Epithelial cell of proximal tubule (primary cell): ENCODE results near the gene GATAD2B. TPM values are rescaled to one million over a fixed set of nuclear protein-coding genes. Genes with fewer than 3 reads are reported as not detected.

ENCODE experiments used
- DNase-seq: peaks from one replicate; pipeline ENCODE4 v3.0.0-alpha.2; 2011; ENCODE audit warnings: low read depth
- H3K4me3 ChIP-seq: 2 replicates; pipeline ENCODE4 v1.5.1; 2011; ENCODE audit warnings: low read depth, mild to moderate bottlenecking, low read length
- CTCF ChIP-seq: conservative IDR thresholded peaks from 2 replicates; pipeline ENCODE4 v1.5.1; 2012; ENCODE audit warnings: low read depth, mild to moderate bottlenecking, low read length
- total RNA-seq: library from RNA; depleted of rRNA; stranded (reverse); fragments of >200 nt; gene quantifications from 2 replicates; pipeline ENCODE4 v1.2.3, GENCODE V29; 2015

The GATAD2B gene
- total RNA-seq, 1 donor from 2014 or later: 6.8 TPM

GRCh38 chr1:153795330-153795837 is 127.4 kb downstream of the GATAD2B start:
- no peak overlapping the region for H3K4me3 ChIP-seq
- TF ChIP-seq CTCF: no peak

GRCh38 chr1:153794624-153795329 is 128.0 kb downstream of the GATAD2B start:
- H3K4me3 ChIP-seq: no peak overlapping the region
- DNase-seq: no peak
- TF ChIP-seq CTCF: no peak

More at GRCh38 chr1:153795330-153795837, 127.4 kb downstream of the GATAD2B start:
- DNase-seq: no peak

GRCh38 chr1:153793973-153794615 is 128.7 kb downstream of the GATAD2B start:
- no peak for DNase-seq
- H3K4me3 ChIP-seq: no peak overlapping the region
- TF ChIP-seq CTCF: no peak

- DNase-seq: no peak
- no peak for TF ChIP-seq CTCF
- no peak overlapping the region for H3K4me3 ChIP-seq
These were observed 129.4 kb downstream of the GATAD2B start for GRCh38 chr1:153793261-153793972.

GRCh38 chr1:153792631-153793041 is 130.1 kb downstream of the GATAD2B start:
- DNase-seq: no peak
- H3K4me3 ChIP-seq: no peak overlapping the region
- TF ChIP-seq CTCF: no peak

GRCh38 chr1:153791648-153792253 is 131.0 kb downstream of the GATAD2B start:
- no peak overlapping the region for H3K4me3 ChIP-seq
- TF ChIP-seq CTCF: no peak
- no peak for DNase-seq
